Smooth muscle cell (in vitro differentiated cells): ENCODE measurements around the gene ATE1. TPM values are rescaled to one million over a fixed set of nuclear protein-coding genes. Genes with fewer than 3 reads are reported as not detected.
"Not testable (repeated sequence)": the region's sequence is repeated elsewhere in the genome, so short reads cannot be mapped to it uniquely, and the experiment has no call there.

Source experiments
- DNase-seq: peaks from one replicate; lab custom pipeline; 2025; ENCODE audit not compliant: unreplicated experiment; lab: John Stamatoyannopoulos, UW
- H2AFZ ChIP-seq: fragments of 200-600 bp; sonication (generic); 2 replicates; pipeline ENCODE4 v1.6.0; 2016; ENCODE audit warnings: antibody characterized with exemption, low read depth, mild to moderate bottlenecking
- H3F3A ChIP-seq: fragments of 200-600 bp; sonication (generic); 2 replicates; pipeline ENCODE4 v1.6.0; 2017; ENCODE audit warnings: antibody characterized with exemption, low read depth
- H3K27ac ChIP-seq: fragments of 200-600 bp; sonication (generic); 2 replicates; pipeline ENCODE4 v1.5.1; 2016; ENCODE audit warnings: low read depth, mild to moderate bottlenecking
- H3K27me3 ChIP-seq: fragments of 200-600 bp; sonication (generic); 2 replicates; pipeline ENCODE4 v1.6.1; 2016; ENCODE audit warnings: low read depth, mild to moderate bottlenecking
- H3K36me3 ChIP-seq: fragments of 200-600 bp; sonication (generic); 2 replicates; pipeline ENCODE4 v1.5.1; 2016; ENCODE audit warnings: low read depth
- H3K4me1 ChIP-seq: fragments of 200-600 bp; sonication (generic); 2 replicates; pipeline ENCODE4 v1.5.1; 2016; ENCODE audit warnings: low read depth
- H3K4me2 ChIP-seq: fragments of 200-600 bp; sonication (generic); 2 replicates; pipeline ENCODE4 v1.6.0; 2016; ENCODE audit warnings: mild to moderate bottlenecking
- H3K4me3 ChIP-seq: fragments of 200-600 bp; sonication (generic); 2 replicates; pipeline ENCODE4 v1.5.1; 2016; ENCODE audit warnings: mild to moderate bottlenecking
- H3K79me2 ChIP-seq: fragments of 200-600 bp; sonication (generic); 2 replicates; pipeline ENCODE4 v1.6.0; 2016; ENCODE audit warnings: low read depth, mild to moderate bottlenecking
- H3K9ac ChIP-seq: fragments of 200-600 bp; sonication (generic); 2 replicates; pipeline ENCODE4 v1.6.0; 2016; ENCODE audit warnings: low read depth
- H3K9me3 ChIP-seq: fragments of 200-600 bp; sonication (generic); replicated peaks from 2 replicates; pipeline ENCODE4 v1.5.1; 2016; ENCODE audit warnings: low read depth
- H4K20me1 ChIP-seq: fragments of 200-600 bp; sonication (generic); 2 replicates; pipeline ENCODE4 v1.6.0; 2016; ENCODE audit warnings: low read depth
- CTCF ChIP-seq: fragments of 200-600 bp; sonication (generic); IDR thresholded peaks from 2 replicates; pipeline ENCODE4 v1.5.1; 2017; ENCODE audit warnings: borderline replicate concordance, mild to moderate bottlenecking, antibody characterized with exemption; ENCODE audit not compliant: insufficient read depth, poor library complexity, severe bottlenecking
- WGBS: methylation state at CpG from one replicate; pipeline ENCODE4 v1.1.7; 2016; ENCODE audit warnings: low lambda C conversion rate; 5-methylcytosine and 5-hydroxymethylcytosine counted together
- polyA plus RNA-seq: library from polyadenylated mRNA; unstranded; fragments of >200 nt; fragmentation: Nextera tagmentation; extraction: Ambion mirVana; gene quantifications from 2 replicates; pipeline ENCODE4 v1.2.1, GENCODE V29; 2016
- total RNA-seq: library from RNA; depleted of rRNA; stranded (reverse); fragments of >200 nt; gene quantifications from 2 replicates; pipeline ENCODE4 v1.2.3, GENCODE V29; 2014

The ATE1 gene
- total and polyA plus RNA-seq, 2 experiments from 2014 or later: 9.1 to 20.7 TPM

- Histone ChIP-seq H3K79me2 (peaks cover 49% of the 10 kb centered on the region), H3K9me3 (no peaks in the 10 kb centered on the region), H3K4me3 (no peak overlapping the region), H3F3A (peaks cover 20% of the 10 kb centered on the region), H3K27me3 (no peaks in the 10 kb centered on the region), H4K20me1 (no peaks in the 10 kb centered on the region), H3K4me2 (peak overlapping the region; percentile 51), H3K4me1 (peaks cover 17% of the 10 kb centered on the region), H2AFZ (peak overlapping the region; percentile 28), H3K9ac (peak overlapping the region; percentile 35), H3K36me3 (no peaks in the 10 kb centered on the region), H3K27ac (peak overlapping the region; percentile 85)
- DNase-seq: no peak
- TF ChIP-seq CTCF: no peak
- WGBS: 16% methylated on average over 10 of the region's 10 CpGs
Measured at GRCh38 chr10:121921238-121921931, 6.4 kb downstream of the ATE1 start.

GRCh38 chr10:121919666-121920065, 8.2 kb downstream of the ATE1 start:
- Histone ChIP-seq H3K4me1 (peaks cover 15% of the 10 kb centered on the region), H3K27me3 (no peaks in the 10 kb centered on the region), H3K4me2 (no peak overlapping the region), H2AFZ (no peak overlapping the region), H4K20me1 (no peaks in the 10 kb centered on the region), H3K27ac (no peak overlapping the region), H3K79me2 (peaks cover 35% of the 10 kb centered on the region), H3K9me3 (no peaks in the 10 kb centered on the region), H3K4me3 (no peak overlapping the region), H3F3A (peaks cover 16% of the 10 kb centered on the region), H3K36me3 (no peaks in the 10 kb centered on the region), H3K9ac (no peak overlapping the region)
- TF ChIP-seq CTCF: no peak
- 97% methylated on average over 10 of the region's 10 CpGs for WGBS
- DNase-seq: no peak

GRCh38 chr10:121918800-121919199, 9.0 kb downstream of the ATE1 start:
- Histone ChIP-seq H3K79me2 (peaks cover 26% of the 10 kb centered on the region), H3K4me1 (peaks cover 15% of the 10 kb centered on the region), H3F3A (peaks cover 16% of the 10 kb centered on the region)
- not testable (repeated sequence) for H4K20me1 ChIP-seq, H3K27ac ChIP-seq, H2AFZ ChIP-seq, H3K9ac ChIP-seq, H3K4me3 ChIP-seq, H3K36me3 ChIP-seq, DNase-seq, H3K9me3 ChIP-seq, H3K4me2 ChIP-seq, H3K27me3 ChIP-seq
- 94% methylated on average over 7 of the region's 7 CpGs for WGBS

- WGBS: 81% methylated on average over 6 of the region's 6 CpGs
- H3K4me2 ChIP-seq: no peak overlapping the region
- H4K20me1 ChIP-seq: no peaks in the 10 kb centered on the region
- no peaks in the 10 kb centered on the region for H3K9me3 ChIP-seq
- no peaks in the 10 kb centered on the region for H3K4me1 ChIP-seq
- peaks cover 4% of the 10 kb centered on the region for H3F3A ChIP-seq
- no peak overlapping the region for H3K27ac ChIP-seq
- no peaks in the 10 kb centered on the region for H3K27me3 ChIP-seq
- peaks cover 11% of the 10 kb centered on the region for H3K79me2 ChIP-seq
- H3K36me3 ChIP-seq: no peaks in the 10 kb centered on the region
- H2AFZ ChIP-seq: no peak overlapping the region
- DNase-seq: no peak
- no peak overlapping the region for H3K9ac ChIP-seq
- TF ChIP-seq CTCF: no peak
- no peak overlapping the region for H3K4me3 ChIP-seq
Measured at GRCh38 chr10:121914661-121915060, 13.2 kb downstream of the ATE1 start.
